GM12872 (cell line): ENCODE measurements around the gene ATP8A2.

Experiments used
- TF ChIP-seq, protein P1 (sequence below): IDR thresholded peaks from 3 replicates; pipeline ENCODE4 v1.5.1; 2011; ENCODE audit warnings: low read depth, mild to moderate bottlenecking, low read length, moderate library complexity; ENCODE audit not compliant: insufficient read depth

ATP8A2 gene

DNA sequence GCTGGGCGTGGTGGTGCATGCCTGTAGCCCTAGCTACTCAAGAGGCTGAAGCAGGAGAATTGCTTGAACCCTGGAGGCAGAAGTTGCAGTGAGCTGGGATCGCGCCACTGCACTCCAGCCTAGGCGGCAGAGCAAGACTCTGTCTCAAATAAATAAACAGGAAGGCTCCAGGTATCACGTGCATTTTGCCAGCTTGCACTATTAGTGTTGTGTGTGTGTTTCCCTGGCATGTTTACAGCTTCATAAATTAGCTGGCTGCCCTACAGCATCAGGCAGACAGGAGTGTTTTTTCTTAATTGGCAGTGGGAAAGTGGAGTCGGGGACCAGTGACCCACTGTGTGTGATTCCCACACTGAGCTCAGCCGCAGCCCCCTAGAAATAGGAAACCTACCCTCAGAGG lies 647.5 kb downstream of the ATP8A2 start:
- TF ChIP-seq, protein P1, sequence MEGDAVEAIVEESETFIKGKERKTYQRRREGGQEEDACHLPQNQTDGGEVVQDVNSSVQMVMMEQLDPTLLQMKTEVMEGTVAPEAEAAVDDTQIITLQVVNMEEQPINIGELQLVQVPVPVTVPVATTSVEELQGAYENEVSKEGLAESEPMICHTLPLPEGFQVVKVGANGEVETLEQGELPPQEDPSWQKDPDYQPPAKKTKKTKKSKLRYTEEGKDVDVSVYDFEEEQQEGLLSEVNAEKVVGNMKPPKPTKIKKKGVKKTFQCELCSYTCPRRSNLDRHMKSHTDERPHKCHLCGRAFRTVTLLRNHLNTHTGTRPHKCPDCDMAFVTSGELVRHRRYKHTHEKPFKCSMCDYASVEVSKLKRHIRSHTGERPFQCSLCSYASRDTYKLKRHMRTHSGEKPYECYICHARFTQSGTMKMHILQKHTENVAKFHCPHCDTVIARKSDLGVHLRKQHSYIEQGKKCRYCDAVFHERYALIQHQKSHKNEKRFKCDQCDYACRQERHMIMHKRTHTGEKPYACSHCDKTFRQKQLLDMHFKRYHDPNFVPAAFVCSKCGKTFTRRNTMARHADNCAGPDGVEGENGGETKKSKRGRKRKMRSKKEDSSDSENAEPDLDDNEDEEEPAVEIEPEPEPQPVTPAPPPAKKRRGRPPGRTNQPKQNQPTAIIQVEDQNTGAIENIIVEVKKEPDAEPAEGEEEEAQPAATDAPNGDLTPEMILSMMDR, result no peak

DNA sequence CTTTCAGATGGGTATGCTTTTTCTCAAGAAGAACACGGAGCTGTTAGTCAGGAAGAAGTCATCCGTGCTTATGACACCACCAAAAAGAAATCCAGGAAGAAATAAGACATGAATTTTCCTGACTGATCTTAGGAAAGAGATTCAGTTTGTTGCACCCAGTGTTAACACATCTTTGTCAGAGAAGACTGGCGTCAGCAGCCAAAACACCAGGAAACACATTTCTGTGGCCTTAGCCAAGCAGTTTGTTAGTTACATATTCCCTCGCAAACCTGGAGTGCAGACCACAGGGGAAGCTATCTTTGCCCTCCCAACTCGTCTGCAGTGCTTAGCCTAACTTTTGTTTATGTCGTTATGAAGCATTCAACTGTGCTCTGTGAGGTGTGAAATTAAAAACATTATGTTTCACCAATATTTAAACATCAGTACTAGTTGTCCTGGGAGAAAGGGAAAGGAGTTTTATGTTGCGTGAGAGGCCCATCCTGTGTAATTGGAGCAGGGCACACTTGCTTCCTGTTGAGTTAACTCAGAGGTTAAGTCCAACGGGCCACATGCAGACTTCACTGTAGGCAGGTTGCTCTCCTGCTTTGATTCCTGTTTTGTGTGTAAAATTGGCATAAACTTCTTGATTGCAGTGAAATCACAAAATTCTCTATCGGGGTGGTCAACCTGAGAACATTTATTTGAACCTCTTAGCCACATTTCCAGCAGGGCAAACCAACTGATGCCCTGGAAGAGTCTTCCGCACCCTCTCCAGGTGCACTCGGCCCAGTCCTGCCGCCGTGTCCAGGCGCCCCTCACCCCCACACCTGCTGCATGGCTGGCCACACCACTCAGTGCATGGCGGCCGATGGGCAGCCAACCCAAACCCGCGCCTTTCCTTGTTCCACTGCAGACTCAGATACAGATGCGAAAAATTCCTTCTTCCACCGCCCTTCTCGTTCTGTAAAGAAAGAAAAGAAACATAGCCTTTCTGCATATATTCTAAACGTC lies 648.4 kb downstream of the ATP8A2 start:
- TF ChIP-seq, protein P1, result no peak

DNA sequence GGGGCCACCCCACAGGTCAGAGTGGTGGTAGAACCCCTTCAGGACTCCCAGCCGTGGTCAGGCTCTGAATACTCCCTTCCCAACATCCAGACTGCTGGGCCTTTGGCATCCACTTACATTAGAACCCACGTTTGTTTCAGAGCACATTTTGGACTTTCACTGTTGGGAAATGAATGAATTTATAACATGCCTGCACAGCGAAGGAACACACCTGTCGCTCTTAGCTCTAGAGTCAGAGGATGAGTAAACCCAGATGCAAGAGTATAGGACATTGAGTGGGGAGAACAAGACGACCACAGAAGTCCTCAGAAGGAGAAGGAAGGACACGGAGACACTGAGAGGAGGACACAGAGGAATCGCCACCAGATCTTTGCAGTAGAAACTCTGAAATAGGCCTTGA lies 649.1 kb downstream of the ATP8A2 start:
- TF ChIP-seq, protein P1, result no peak

DNA sequence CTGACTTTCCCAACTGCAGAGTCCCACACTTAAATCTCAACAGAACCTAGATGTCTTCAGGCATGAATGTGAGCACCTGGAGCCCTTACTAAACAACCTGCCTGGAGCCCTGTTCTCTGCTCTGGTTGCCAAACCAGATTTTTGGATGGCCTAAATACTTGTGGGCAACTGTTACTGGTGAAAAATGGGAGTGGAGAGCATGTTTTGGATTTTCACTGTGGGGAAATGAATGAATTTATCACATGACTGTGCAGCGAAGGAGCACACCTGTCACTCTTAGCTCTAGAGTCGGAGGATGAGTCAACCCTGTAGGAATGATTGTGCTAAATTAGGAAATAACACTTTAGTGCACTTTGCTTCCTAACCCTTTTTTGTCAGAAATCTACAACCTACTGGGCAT lies 649.7 kb downstream of the ATP8A2 start:
- TF ChIP-seq, protein P1, result no peak

DNA sequence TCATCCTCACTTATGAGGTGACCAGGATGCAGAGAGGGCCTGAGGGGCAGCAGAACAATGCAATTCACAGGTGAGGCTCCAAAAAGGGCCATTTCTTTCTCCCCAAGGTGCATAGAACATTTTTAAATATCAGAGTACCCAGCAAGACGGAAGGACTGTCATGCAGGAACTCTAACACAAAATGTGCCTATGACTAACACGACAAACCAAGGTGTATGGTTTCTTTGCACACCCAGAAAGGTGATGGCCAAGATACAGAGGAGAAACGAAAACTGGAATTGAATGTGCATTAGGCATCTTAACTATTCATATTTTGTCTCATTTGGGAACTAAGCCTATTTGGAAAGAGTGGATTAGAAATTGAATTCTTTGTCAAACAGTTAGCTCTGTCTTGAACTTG lies 650.2 kb downstream of the ATP8A2 start:
- TF ChIP-seq, protein P1, result no peak

DNA sequence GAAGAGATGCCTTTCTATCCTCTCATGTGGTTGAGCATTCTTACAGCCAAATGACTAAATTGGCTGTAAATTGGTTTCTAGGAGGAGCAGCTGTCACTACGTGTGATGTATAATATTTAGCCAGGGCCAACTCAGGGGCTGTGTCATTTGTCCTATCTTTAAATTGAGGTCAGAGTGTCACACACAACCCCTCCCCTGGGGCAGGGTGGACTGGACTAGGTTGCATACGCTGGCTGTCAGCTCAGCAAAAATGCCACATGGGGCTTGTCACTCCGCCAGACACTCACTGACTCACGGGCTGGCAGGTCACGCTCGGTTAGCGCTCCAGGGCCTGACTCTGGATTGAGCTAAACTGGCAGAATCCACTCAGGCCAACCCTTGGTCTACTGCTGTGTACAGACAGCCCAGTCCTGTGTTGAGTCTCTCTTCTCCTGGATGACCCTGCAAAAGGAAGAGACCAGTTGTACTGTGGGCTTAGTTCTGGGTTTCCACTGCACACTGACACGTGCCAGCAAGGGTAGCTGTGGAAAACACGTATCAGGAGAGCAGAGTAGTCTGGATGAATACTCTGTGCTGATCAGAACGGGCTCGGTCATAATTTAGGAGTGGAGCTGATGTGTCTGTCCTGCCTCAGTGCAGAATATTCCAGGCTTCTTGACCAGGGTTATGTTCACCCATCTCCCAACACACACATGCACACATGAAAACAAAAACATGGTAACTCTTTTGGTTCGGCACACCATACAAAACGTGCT lies 650.9 kb downstream of the ATP8A2 start:
- TF ChIP-seq, protein P1, result no peak

DNA sequence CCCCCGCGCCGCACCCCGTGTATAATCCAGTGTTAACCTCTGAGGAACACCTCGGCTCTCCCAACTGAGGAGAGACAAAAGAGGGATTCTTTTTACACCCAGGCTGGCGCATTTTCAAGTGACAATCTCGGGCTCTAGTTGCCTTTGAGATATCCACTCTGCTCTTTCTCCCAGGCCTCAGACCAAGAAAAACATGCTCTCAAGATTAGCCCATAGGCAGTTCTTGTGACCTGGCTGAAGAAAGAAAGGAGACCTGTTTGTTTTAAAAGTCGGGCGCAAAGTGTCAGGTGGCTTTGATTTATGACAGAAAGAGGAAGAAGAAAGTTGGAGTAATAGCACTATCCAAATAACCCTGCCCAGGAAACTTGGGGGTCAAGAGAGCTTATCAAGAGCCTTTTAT lies 652.8 kb downstream of the ATP8A2 start:
- TF ChIP-seq, protein P1, result no peak
